ENCODE results near the gene LUZP2. TPM values are rescaled to one million over a fixed set of nuclear protein-coding genes. Genes with fewer than 3 reads are reported as not detected.

The LUZP2 gene
- total RNA-seq, 4 donors from 2014 or later: 0.19 to 0.99 TPM; not detected in 2

- Histone ChIP-seq H3K9me3 (no peaks in the 10 kb centered on the region), H3K4me3 (no peak overlapping the region), H3K4me1 (no peaks in the 10 kb centered on the region), H3K36me3 (no peaks in the 10 kb centered on the region), H3K27ac (replicated peaks in 1 of 4) (no peak overlapping the region), H3K27me3 (no peaks in the 10 kb centered on the region)
- DNase-seq (ENCODE audit: extremely low spot score): no peak
- intact Hi-C loops (cut with DNase I): no loop called here
- TF ChIP-seq, protein P1, sequence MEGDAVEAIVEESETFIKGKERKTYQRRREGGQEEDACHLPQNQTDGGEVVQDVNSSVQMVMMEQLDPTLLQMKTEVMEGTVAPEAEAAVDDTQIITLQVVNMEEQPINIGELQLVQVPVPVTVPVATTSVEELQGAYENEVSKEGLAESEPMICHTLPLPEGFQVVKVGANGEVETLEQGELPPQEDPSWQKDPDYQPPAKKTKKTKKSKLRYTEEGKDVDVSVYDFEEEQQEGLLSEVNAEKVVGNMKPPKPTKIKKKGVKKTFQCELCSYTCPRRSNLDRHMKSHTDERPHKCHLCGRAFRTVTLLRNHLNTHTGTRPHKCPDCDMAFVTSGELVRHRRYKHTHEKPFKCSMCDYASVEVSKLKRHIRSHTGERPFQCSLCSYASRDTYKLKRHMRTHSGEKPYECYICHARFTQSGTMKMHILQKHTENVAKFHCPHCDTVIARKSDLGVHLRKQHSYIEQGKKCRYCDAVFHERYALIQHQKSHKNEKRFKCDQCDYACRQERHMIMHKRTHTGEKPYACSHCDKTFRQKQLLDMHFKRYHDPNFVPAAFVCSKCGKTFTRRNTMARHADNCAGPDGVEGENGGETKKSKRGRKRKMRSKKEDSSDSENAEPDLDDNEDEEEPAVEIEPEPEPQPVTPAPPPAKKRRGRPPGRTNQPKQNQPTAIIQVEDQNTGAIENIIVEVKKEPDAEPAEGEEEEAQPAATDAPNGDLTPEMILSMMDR (IDR thresholded peaks at IDR 0.05): no peak
- no peak for TF ChIP-seq EP300 (IDR thresholded peaks at IDR 0.05)
- TF ChIP-seq POLR2AphosphoS5 (IDR thresholded peaks at IDR 0.05): no peak
- TF ChIP-seq POLR2A (IDR thresholded peaks at IDR 0.05; ENCODE audit: low read depth): no peak
- 8% methylated on average over 2 of the region's 2 CpGs for WGBS
These were observed 25.8 kb upstream of the LUZP2 start for GRCh38 chr11:24471084-24471483.

GRCh38 chr11:24478718-24479117 lies 18.1 kb upstream of the LUZP2 start:
- H3K36me3 ChIP-seq: no peaks in the 10 kb centered on the region
- no peak overlapping the region for H3K27ac ChIP-seq (replicated peaks in 1 of 4)
- no peaks in the 10 kb centered on the region for H3K9me3 ChIP-seq
- no peak for DNase-seq (ENCODE audit: extremely low spot score)
- WGBS: 82% methylated on average over 1 of the region's 1 CpG
- no peak for TF ChIP-seq POLR2AphosphoS5 (IDR thresholded peaks at IDR 0.05)
- TF ChIP-seq, protein P1 (IDR thresholded peaks at IDR 0.05): no peak
- TF ChIP-seq POLR2A (IDR thresholded peaks at IDR 0.05; ENCODE audit: low read depth): no peak
- no peak overlapping the region for H3K4me3 ChIP-seq
- intact Hi-C loops (cut with DNase I): no loop called here
- H3K4me1 ChIP-seq: no peaks in the 10 kb centered on the region
- H3K27me3 ChIP-seq: no peaks in the 10 kb centered on the region

GRCh38 chr11:24489477-24489876 lies 7.4 kb upstream of the LUZP2 start:
- H3K9me3 ChIP-seq: peaks cover 0 to 4% (median 0%) of the 10 kb centered on the region in 4 donors
- no peaks in the 10 kb centered on the region for H3K36me3 ChIP-seq
- intact Hi-C loops (cut with DNase I): no loop called here
- no peak for DNase-seq (ENCODE audit: extremely low spot score)
- WGBS: 89% methylated on average over 4 of the region's 4 CpGs
- no peak overlapping the region for H3K4me3 ChIP-seq
- TF ChIP-seq EP300 (IDR thresholded peaks at IDR 0.05) (no peak), POLR2AphosphoS5 (IDR thresholded peaks at IDR 0.05) (no peak), POLR2A (IDR thresholded peaks at IDR 0.05; ENCODE audit: low read depth) (no peak)
- TF ChIP-seq, protein P1 (IDR thresholded peaks at IDR 0.05): no peak
- no peak overlapping the region for H3K27ac ChIP-seq (replicated peaks in 1 of 4)
- H3K27me3 ChIP-seq: no peaks in the 10 kb centered on the region
- no peaks in the 10 kb centered on the region for H3K4me1 ChIP-seq

DNA sequence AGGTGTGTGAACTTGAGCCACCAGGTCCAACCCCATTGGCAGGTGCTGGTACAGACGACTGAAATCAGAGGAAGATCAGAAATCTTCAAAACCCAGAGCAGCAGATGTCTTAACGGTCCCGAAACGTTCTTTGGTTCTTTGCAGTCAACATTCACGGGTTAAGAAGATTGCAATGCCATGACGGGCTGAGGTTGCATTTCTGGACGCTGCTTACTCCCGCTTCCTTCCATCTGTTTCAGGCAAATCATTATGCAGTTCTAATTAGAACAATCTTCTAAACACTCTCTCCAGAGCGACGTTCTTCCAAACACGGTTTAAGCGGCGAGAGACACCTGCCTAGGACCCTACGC lies 492 bp upstream of the LUZP2 start:
- Histone ChIP-seq H3K9me3 (no peaks in the 10 kb centered on the region), H3K4me1 (peaks cover 0 to 14% (median 10%) of the 10 kb centered on the region in 4 donors), H3K27me3 (peaks cover 0 to 35% (median 2%) of the 10 kb centered on the region in 4 donors), H3K4me3 (peak overlapping the region; percentile 41 to 55 (median 48)), H3K36me3 (no peaks in the 10 kb centered on the region), H3K27ac (replicated peaks in 1 of 4) (no peak overlapping the region)
- TF ChIP-seq, protein P1 (IDR thresholded peaks at IDR 0.05): no peak
- TF ChIP-seq POLR2AphosphoS5 (IDR thresholded peaks at IDR 0.05): no peak
- TF ChIP-seq POLR2A (IDR thresholded peaks at IDR 0.05; ENCODE audit: low read depth): no peak
- no peak for TF ChIP-seq EP300 (IDR thresholded peaks at IDR 0.05)
- intact Hi-C loops (cut with DNase I): no loop called here
- WGBS: 6% methylated on average over 14 of the region's 14 CpGs
- no peak for DNase-seq (ENCODE audit: extremely low spot score)

DNA sequence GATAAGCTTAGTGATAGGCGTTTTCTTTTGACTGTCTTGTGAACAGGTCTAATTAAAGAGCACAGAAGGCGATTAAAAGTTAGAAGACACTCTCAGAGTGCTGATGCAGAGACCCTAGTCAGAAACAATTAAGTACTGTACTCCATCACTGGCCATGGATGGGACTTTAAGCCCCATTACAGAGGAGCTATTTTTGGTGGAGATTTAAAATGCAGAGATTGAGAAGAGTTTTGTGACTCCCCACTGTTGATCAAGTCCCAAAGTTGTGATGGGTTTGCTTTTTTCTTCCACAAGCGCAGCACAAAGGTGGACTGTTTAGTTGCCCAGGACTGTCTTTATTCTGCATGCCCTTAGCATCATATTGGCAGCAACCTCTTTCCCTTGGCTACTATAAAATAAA lies 978 bp downstream of the LUZP2 start:
- intact Hi-C loops (cut with DNase I): no loop called here
- DNase-seq (ENCODE audit: extremely low spot score): no peak
- H3K9me3 ChIP-seq: no peaks in the 10 kb centered on the region
- H3K4me1 ChIP-seq: peaks cover 0 to 14% (median 10%) of the 10 kb centered on the region in 4 donors
- peaks cover 0 to 39% (median 2%) of the 10 kb centered on the region in 4 donors for H3K27me3 ChIP-seq
- no peak overlapping the region for H3K4me3 ChIP-seq
- H3K27ac ChIP-seq (replicated peaks in 1 of 4): no peak overlapping the region
- 83% methylated on average over 3 of the region's 3 CpGs for WGBS
- H3K36me3 ChIP-seq: no peaks in the 10 kb centered on the region
- TF ChIP-seq POLR2A (IDR thresholded peaks at IDR 0.05; ENCODE audit: low read depth): no peak
